ENCODE results near the gene TMEM255B.
"Not testable (repeated sequence)": the region's sequence is repeated elsewhere in the genome, so short reads cannot be mapped to it uniquely, and the experiment has no call there.

TMEM255B gene

GRCh38 chr13:113735194-113735593, 23.8 kb upstream of the TMEM255B start:
- no peak for DNase-seq

- no peak for DNase-seq
These were observed 23.3 kb upstream of the TMEM255B start for GRCh38 chr13:113735750-113736149.

GRCh38 chr13:113736258-113736731, 22.7 kb upstream of the TMEM255B start:
- DNase-seq: no peak

- DNase-seq: no peak
These were observed 21.2 kb upstream of the TMEM255B start for GRCh38 chr13:113737803-113738202.

- no peak for DNase-seq
These were observed 19.3 kb upstream of the TMEM255B start for GRCh38 chr13:113739527-113740285.

GRCh38 chr13:113740286-113740556, 18.8 kb upstream of the TMEM255B start:
- DNase-seq: no peak

GRCh38 chr13:113740661-113741060, 18.4 kb upstream of the TMEM255B start:
- DNase-seq: no peak

GRCh38 chr13:113741191-113741668, 17.8 kb upstream of the TMEM255B start:
- DNase-seq: no peak

GRCh38 chr13:113742000-113742441, 17.0 kb upstream of the TMEM255B start:
- DNase-seq: peak; percentile 71

GRCh38 chr13:113742445-113743120, 16.4 kb upstream of the TMEM255B start:
- no peak for DNase-seq

GRCh38 chr13:113743366-113744195, 15.4 kb upstream of the TMEM255B start:
- no peak for DNase-seq

- DNase-seq: no peak
These were observed 14.6 kb upstream of the TMEM255B start for GRCh38 chr13:113744197-113745000.

- DNase-seq: no peak
These were observed 14.0 kb upstream of the TMEM255B start for GRCh38 chr13:113745059-113745458.

GRCh38 chr13:113745500-113746142, 13.4 kb upstream of the TMEM255B start:
- DNase-seq: not testable (repeated sequence)

- DNase-seq: no peak
These were observed 12.9 kb upstream of the TMEM255B start for GRCh38 chr13:113746143-113746525.

- no peak for DNase-seq
These were observed 12.4 kb upstream of the TMEM255B start for GRCh38 chr13:113746671-113747070.

GRCh38 chr13:113747291-113747833, 11.7 kb upstream of the TMEM255B start:
- no peak for DNase-seq

GRCh38 chr13:113748101-113748861, 10.7 kb upstream of the TMEM255B start:
- no peak for DNase-seq

GRCh38 chr13:113748862-113749451, 10.1 kb upstream of the TMEM255B start:
- no peak for DNase-seq

- no peak for DNase-seq
These were observed 9.5 kb upstream of the TMEM255B start for GRCh38 chr13:113749507-113749906.

- DNase-seq: no peak
These were observed 9.1 kb upstream of the TMEM255B start for GRCh38 chr13:113749967-113750366.

Data from suppressor macrophage treated with lipopolysaccharide for 4 hours (primary cell).